ENCODE data around the gene PDE1C.

Gene PDE1C

DNA sequence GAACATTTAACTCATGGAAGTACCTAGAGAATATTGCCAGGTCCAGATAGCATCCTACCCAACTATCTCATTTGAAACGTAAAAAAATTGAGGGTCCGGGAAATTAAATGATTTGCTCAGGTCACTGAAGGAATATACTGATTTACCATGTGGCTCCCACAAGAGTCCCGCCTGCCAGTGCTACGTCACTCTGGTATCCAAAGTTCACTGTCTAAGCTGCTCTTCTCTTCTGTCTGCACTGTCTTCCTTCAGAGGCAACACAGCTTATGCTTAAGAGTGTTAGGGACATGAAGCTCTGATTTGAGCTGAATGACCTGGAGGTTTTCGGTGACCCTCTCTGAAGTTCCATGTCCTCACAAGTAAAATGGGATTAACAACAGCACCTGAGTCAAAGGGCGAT is 114.6 kb downstream of the PDE1C start:
- TF ChIP-seq, protein P1, sequence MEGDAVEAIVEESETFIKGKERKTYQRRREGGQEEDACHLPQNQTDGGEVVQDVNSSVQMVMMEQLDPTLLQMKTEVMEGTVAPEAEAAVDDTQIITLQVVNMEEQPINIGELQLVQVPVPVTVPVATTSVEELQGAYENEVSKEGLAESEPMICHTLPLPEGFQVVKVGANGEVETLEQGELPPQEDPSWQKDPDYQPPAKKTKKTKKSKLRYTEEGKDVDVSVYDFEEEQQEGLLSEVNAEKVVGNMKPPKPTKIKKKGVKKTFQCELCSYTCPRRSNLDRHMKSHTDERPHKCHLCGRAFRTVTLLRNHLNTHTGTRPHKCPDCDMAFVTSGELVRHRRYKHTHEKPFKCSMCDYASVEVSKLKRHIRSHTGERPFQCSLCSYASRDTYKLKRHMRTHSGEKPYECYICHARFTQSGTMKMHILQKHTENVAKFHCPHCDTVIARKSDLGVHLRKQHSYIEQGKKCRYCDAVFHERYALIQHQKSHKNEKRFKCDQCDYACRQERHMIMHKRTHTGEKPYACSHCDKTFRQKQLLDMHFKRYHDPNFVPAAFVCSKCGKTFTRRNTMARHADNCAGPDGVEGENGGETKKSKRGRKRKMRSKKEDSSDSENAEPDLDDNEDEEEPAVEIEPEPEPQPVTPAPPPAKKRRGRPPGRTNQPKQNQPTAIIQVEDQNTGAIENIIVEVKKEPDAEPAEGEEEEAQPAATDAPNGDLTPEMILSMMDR (conservative IDR thresholded peaks at IDR 0.05): no peak
- no peak overlapping the region for H3K27ac ChIP-seq

DNA sequence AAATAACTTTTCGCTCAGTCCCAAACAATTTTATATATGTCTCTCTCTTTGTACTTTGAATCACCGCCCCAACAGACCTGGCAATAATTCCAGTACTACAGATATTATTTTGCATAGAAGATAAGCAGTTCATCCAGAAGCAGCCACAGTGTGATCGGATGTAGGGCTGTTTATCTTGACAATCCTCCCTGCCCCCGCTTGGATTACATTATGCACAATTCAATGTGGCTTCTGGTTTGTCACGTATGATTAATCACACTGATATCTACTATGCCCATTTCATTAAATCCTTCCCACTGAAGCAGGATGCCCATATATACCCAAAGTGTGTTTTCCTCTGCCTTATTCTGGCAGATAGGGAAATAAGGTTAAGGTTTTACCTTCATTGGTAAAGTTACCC is 115.2 kb downstream of the PDE1C start:
- TF ChIP-seq, protein P1 (conservative IDR thresholded peaks at IDR 0.05): no peak
- H3K27ac ChIP-seq: no peak overlapping the region

DNA sequence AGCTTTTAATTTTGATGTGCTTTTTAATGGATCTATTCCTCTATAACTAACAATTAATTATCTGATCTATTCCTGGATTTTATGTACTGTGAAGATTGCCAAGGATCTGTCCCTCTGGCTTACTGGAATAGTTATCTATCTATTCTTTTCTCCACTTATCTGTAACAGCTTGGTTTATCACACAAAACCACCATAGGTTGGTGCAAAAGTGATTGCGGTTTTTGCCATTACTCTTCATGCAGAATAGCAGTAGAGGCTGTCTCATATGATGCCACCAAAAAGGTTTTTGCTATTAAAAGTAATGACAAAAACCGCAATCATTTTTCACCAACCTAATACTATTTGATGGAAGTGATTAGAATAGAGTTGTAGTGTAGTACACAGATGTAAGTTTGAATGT is 115.7 kb downstream of the PDE1C start:
- H3K27ac ChIP-seq: no peak overlapping the region
- TF ChIP-seq, protein P1 (conservative IDR thresholded peaks at IDR 0.05): no peak

DNA sequence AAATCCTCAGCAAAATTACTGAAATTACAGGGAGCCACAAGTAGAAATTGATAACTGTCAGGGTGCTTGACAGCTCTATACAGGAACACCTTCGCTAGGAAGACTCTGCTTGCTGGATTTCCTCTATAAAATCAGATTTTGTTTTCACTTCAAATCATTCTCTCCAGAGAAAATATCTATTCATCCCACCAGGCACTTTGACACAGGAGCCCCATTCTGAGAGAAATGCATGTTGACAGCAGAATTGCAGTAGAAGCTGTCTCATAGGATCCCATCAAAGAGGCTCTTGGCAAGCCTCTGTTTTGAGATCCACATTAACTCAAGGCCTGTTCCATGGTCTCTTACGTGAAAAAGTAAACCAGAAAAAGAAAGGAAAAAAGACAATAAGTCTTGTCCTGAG is 116.8 kb downstream of the PDE1C start:
- no peak overlapping the region for H3K27ac ChIP-seq
- TF ChIP-seq, protein P1 (conservative IDR thresholded peaks at IDR 0.05): no peak

DNA sequence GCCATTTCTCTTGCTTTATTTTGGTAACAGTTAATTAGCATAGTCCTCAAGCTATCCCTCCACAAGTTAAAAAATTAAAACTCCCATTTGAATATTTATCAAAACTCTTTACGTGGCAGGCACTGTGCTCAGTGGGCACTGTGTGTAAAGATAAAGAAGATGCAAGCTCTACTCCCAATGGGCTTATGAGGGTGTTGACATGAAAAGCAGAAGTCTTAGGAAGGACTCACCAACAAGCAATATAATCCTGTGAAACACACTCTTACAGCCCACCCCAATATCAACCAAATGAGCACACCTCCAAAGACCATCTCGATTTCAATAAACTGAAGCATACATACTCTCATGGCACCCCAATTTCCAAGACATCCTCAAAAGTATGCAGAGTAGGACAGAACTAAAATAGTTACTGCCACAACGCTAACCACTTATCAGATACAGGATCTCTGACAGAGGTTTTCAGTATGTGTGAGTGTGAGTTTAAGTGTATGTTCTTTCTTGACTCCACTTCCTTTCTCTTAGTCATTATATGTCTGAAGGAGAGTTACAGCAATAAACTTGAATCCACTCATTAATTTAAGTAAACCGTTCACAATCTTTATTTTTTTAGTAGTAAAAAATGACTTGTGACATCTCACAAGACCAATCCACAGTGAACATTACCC is 120.0 kb downstream of the PDE1C start:
- TF ChIP-seq, protein P1 (conservative IDR thresholded peaks at IDR 0.05): no peak
- H3K27ac ChIP-seq: no peak overlapping the region

DNA sequence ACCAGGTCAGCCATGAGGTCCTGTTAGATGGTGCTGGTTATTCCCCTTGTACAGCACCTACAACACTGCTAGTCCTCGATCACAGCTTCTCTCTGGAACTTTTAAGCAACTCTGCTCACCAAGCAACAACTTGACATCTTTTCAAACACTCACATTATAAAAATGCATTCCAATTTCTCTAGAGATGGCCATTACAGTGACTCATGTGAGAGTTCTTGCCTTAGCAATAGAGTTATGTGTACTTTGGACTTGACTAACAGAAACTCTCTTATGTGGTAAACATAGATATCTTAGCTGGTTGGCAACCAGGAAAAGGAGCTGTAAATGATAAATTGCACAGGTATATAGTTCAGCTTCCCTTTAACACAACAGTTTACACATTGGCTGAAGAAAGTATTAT is 122.2 kb downstream of the PDE1C start:
- TF ChIP-seq, protein P1 (conservative IDR thresholded peaks at IDR 0.05): no peak

DNA sequence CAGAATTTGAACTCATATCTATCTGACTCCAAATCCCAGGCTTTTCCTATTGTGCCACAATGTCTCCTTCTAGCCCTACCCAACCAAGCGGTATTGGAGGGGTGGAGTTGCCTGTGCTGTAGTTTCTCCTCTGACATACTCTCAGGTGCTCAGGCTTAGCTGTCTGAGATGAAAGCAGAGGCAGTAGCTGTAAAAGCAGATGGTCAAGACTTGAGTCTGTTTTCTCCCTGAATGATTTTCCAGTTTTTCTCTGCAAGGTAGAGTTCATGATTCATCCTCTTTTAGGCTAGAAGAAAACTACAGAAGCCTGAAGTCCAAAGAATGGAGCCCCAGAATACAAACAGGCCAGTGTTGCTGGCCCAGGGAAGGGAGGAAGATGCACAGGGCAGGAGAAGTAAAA is 130.0 kb downstream of the PDE1C start:
- TF ChIP-seq, protein P1 (conservative IDR thresholded peaks at IDR 0.05): no peak
- no peak overlapping the region for H3K27ac ChIP-seq

More for the DNA sequence above, 122.2 kb downstream of the PDE1C start:
- no peak overlapping the region for H3K27ac ChIP-seq

Measured in VCaP (cell line).